ENCODE measurements around the gene AFF3.

GRCh38 chr2:99877963-99878362, 264.4 kb downstream of the AFF3 start:
- TF ChIP-seq CTCF (IDR thresholded peaks at IDR 0.05 in 2 of 3, conservative IDR thresholded peaks at IDR 0.05 in 1 of 3; ENCODE audit: control insufficient read depth in 2 of 3, extremely low read depth in 1 of 3, insufficient read depth in 1 of 3, low read depth in 3 of 3, low read length in 3 of 3) (no peak), EZH2 (IDR thresholded peaks at IDR 0.05; ENCODE audit: borderline replicate concordance, control insufficient read depth, low read depth, low read length) (no peak), CBX5 (IDR thresholded peaks at IDR 0.05; ENCODE audit: low read depth) (no peak), POLR2A (IDR thresholded peaks at IDR 0.05; ENCODE audit: low read depth, low read length) (no peak), FOS (IDR thresholded peaks at IDR 0.05; ENCODE audit: borderline replicate concordance, extremely low read depth, insufficient read length) (no peak), TBL1XR1 (IDR thresholded peaks at IDR 0.05; ENCODE audit: low read depth, low read length) (no peak), TARDBP (IDR thresholded peaks at IDR 0.05; ENCODE audit: borderline replicate concordance) (no peak), SP1 (IDR thresholded peaks at IDR 0.05; ENCODE audit: low read depth, low read length) (no peak), RAD21 (IDR thresholded peaks at IDR 0.05; ENCODE audit: insufficient read depth, low read depth, low read length) (no peak)
- TF ChIP-seq, protein P1, sequence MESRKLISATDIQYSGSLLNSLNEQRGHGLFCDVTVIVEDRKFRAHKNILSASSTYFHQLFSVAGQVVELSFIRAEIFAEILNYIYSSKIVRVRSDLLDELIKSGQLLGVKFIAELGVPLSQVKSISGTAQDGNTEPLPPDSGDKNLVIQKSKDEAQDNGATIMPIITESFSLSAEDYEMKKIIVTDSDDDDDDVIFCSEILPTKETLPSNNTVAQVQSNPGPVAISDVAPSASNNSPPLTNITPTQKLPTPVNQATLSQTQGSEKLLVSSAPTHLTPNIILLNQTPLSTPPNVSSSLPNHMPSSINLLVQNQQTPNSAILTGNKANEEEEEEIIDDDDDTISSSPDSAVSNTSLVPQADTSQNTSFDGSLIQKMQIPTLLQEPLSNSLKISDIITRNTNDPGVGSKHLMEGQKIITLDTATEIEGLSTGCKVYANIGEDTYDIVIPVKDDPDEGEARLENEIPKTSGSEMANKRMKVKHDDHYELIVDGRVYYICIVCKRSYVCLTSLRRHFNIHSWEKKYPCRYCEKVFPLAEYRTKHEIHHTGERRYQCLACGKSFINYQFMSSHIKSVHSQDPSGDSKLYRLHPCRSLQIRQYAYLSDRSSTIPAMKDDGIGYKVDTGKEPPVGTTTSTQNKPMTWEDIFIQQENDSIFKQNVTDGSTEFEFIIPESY (IDR thresholded peaks at IDR 0.05): no peak

Measured in GM12878 (cell line).